Loucy (cell line): Measurements from ENCODE around the gene RBM19.

Experiments used
- H2AFZ ChIP-seq: fragments of 200-600 bp; sonication (generic); 2 replicates; pipeline ENCODE4 v1.6.0; 2016; ENCODE audit warnings: antibody characterized with exemption, mild to moderate bottlenecking, low read length, moderate library complexity
- H3F3A ChIP-seq: fragments of 200-600 bp; 2 replicates; pipeline ENCODE4 v1.6.0; 2016; ENCODE audit warnings: antibody characterized with exemption, low read depth, mild to moderate bottlenecking
- H3K27me3 ChIP-seq: fragments of 200-600 bp; sonication (generic); 2 replicates; pipeline ENCODE4 v1.6.1; 2014; ENCODE audit warnings: low read length, mild to moderate bottlenecking; ENCODE audit not compliant: insufficient read depth, poor library complexity, severe bottlenecking
- H3K36me3 ChIP-seq: fragments of 200-600 bp; sonication (generic); 2 replicates; pipeline ENCODE4 v1.6.1; 2016; ENCODE audit warnings: low read length; ENCODE audit not compliant: insufficient read depth
- H3K4me1 ChIP-seq: fragments of 200-600 bp; sonication (generic); 2 replicates; pipeline ENCODE4 v1.5.1; 2014; ENCODE audit warnings: low read length, mild to moderate bottlenecking; ENCODE audit not compliant: insufficient read depth, poor library complexity, severe bottlenecking
- H3K4me2 ChIP-seq: fragments of 200-600 bp; sonication (generic); 2 replicates; pipeline ENCODE4 v1.6.0; 2014; ENCODE audit warnings: antibody characterized with exemption, low read length, low read depth, mild to moderate bottlenecking; ENCODE audit not compliant: poor library complexity, severe bottlenecking
- H3K4me3 ChIP-seq: fragments of 200-600 bp; sonication (generic); 2 replicates; pipeline ENCODE4 v1.5.1; 2014; ENCODE audit warnings: low read length, mild to moderate bottlenecking, mixed read lengths; ENCODE audit not compliant: poor library complexity, severe bottlenecking
- H3K79me2 ChIP-seq: fragments of 200-600 bp; sonication (generic); 2 replicates; pipeline ENCODE4 v1.6.1; 2014; ENCODE audit warnings: low read length; ENCODE audit not compliant: insufficient read depth
- H3K9ac ChIP-seq: fragments of 200-600 bp; sonication (generic); 2 replicates; pipeline ENCODE4 v1.6.0; 2014; ENCODE audit warnings: mild to moderate bottlenecking, low read depth, low read length, moderate library complexity; ENCODE audit not compliant: poor library complexity, severe bottlenecking
- H3K9me2 ChIP-seq: fragments of 200-600 bp; sonication (generic); replicated peaks from 2 replicates; pipeline ENCODE4 v1.6.1; 2016; ENCODE audit warnings: low read depth, low read length, mixed read lengths
- H3K9me3 ChIP-seq: fragments of 200-600 bp; sonication (generic); 2 replicates; pipeline ENCODE4 v1.6.1; 2014; ENCODE audit warnings: mild to moderate bottlenecking, antibody characterized with exemption, low read length, low read depth; ENCODE audit not compliant: insufficient read depth
- H4K20me1 ChIP-seq: fragments of 200-600 bp; sonication (generic); 2 replicates; pipeline ENCODE4 v1.6.0; 2014; ENCODE audit warnings: antibody characterized with exemption, low read length, mild to moderate bottlenecking; ENCODE audit not compliant: insufficient read depth, poor library complexity, severe bottlenecking
- CTCF ChIP-seq: fragments of 200-600 bp; sonication (generic); conservative IDR thresholded peaks from 2 replicates; pipeline ENCODE4 v1.5.1; 2014; ENCODE audit warnings: mild to moderate bottlenecking, antibody characterized with exemption, low read length
- EZH2phosphoT487 ChIP-seq: fragments of 200-600 bp; IDR thresholded peaks from 2 replicates; pipeline ENCODE4 v1.6.1; 2018; ENCODE audit warnings: antibody characterized with exemption, mild to moderate bottlenecking, moderate library complexity, borderline replicate concordance

RBM19 gene

GRCh38 chr12:113788020-113788856, 177.9 kb downstream of the RBM19 start:
- Histone ChIP-seq H3K27me3 (no peaks in the 10 kb centered on the region), H3K36me3 (no peaks in the 10 kb centered on the region), H3K4me3 (no peak overlapping the region), H4K20me1 (no peaks in the 10 kb centered on the region), H3K9me3 (no peaks in the 10 kb centered on the region), H2AFZ (no peak overlapping the region), H3K4me2 (no peak overlapping the region), H3K79me2 (no peaks in the 10 kb centered on the region), H3F3A (no peaks in the 10 kb centered on the region), H3K9me2 (no peaks in the 10 kb centered on the region), H3K9ac (no peak overlapping the region), H3K4me1 (no peaks in the 10 kb centered on the region)
- TF ChIP-seq EZH2phosphoT487 (no peak), CTCF (no peak)

GRCh38 chr12:113786107-113786506, 180.0 kb downstream of the RBM19 start:
- Histone ChIP-seq H3F3A (no peaks in the 10 kb centered on the region), H4K20me1 (no peaks in the 10 kb centered on the region), H3K4me3 (no peak overlapping the region), H3K9me2 (no peaks in the 10 kb centered on the region), H3K4me2 (no peak overlapping the region), H3K79me2 (no peaks in the 10 kb centered on the region), H3K9ac (no peak overlapping the region), H3K36me3 (no peaks in the 10 kb centered on the region), H3K4me1 (no peaks in the 10 kb centered on the region), H3K9me3 (no peaks in the 10 kb centered on the region), H2AFZ (no peak overlapping the region), H3K27me3 (no peaks in the 10 kb centered on the region)
- no peak for TF ChIP-seq EZH2phosphoT487
- no peak for TF ChIP-seq CTCF

DNA sequence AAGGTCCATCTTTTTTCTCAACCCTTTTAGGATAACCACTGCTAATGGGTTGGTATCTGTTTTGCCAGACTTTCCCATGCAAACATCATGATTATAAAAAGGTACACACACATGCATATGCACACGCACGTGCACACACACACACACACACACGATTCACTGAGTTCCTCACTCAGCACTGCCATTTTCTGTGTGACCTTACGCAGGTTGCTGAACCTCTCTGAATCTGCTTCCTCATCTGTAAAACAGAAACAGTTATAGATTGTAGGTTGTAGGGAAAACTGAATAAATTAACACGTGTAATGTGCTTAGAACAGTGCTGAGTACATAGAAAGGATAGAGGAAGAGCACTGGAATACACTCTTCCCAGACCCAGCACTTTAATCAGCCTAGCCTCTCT, 182.3 kb downstream of the RBM19 start:
- no peaks in the 10 kb centered on the region for H3K79me2 ChIP-seq
- no peak overlapping the region for H3K4me2 ChIP-seq
- H3K9me2 ChIP-seq: no peaks in the 10 kb centered on the region
- no peaks in the 10 kb centered on the region for H4K20me1 ChIP-seq
- H3K4me3 ChIP-seq: no peak overlapping the region
- TF ChIP-seq CTCF (no peak), EZH2phosphoT487 (no peak)
- no peak overlapping the region for H3K9ac ChIP-seq
- no peak overlapping the region for H2AFZ ChIP-seq
- H3K4me1 ChIP-seq: no peaks in the 10 kb centered on the region
- no peaks in the 10 kb centered on the region for H3F3A ChIP-seq
- no peaks in the 10 kb centered on the region for H3K9me3 ChIP-seq
- H3K27me3 ChIP-seq: no peaks in the 10 kb centered on the region
- no peaks in the 10 kb centered on the region for H3K36me3 ChIP-seq
